ENCODE results near the gene EYA3.

The EYA3 gene

GRCh38 chr1:27967884-27968466 is 120.4 kb downstream of the EYA3 start:
- DNase-seq (ENCODE audit: low read depth) = no peak

- DNase-seq (ENCODE audit: low read depth) = no peak
These were observed 121.1 kb downstream of the EYA3 start for GRCh38 chr1:27967106-27967883.

- no peak for DNase-seq (ENCODE audit: low read depth)
These were observed 121.9 kb downstream of the EYA3 start for GRCh38 chr1:27966402-27967105.

GRCh38 chr1:27963393-27963792 is 125.0 kb downstream of the EYA3 start:
- DNase-seq (ENCODE audit: low read depth) = no peak

GRCh38 chr1:27961646-27962221 is 126.7 kb downstream of the EYA3 start:
- no peak for DNase-seq (ENCODE audit: low read depth)

- DNase-seq (ENCODE audit: low read depth) = no peak
These were observed 127.4 kb downstream of the EYA3 start for GRCh38 chr1:27960762-27961645.

GRCh38 chr1:27959792-27960603 is 128.4 kb downstream of the EYA3 start, which contains the start of gene XKR8:
Gene XKR8, plus strand, starts transcription at chr1:27959973. Its CDS starts 97 bp downstream, at chr1:27960070.
- peak; percentile 84 for DNase-seq (ENCODE audit: low read depth)

- no peak for DNase-seq (ENCODE audit: low read depth)
These were observed 129.9 kb downstream of the EYA3 start for GRCh38 chr1:27958513-27958912.

GRCh38 chr1:27957655-27958054 is 130.8 kb downstream of the EYA3 start:
- no peak for DNase-seq (ENCODE audit: low read depth)

GRCh38 chr1:27956761-27957160 is 131.6 kb downstream of the EYA3 start:
- DNase-seq (ENCODE audit: low read depth) = no peak

- no peak for DNase-seq (ENCODE audit: low read depth)
These were observed 133.3 kb downstream of the EYA3 start for GRCh38 chr1:27955076-27955475.

GRCh38 chr1:27954186-27954585 is 134.2 kb downstream of the EYA3 start:
- no peak for DNase-seq (ENCODE audit: low read depth)

GRCh38 chr1:27952147-27952546 is 136.3 kb downstream of the EYA3 start:
- DNase-seq (ENCODE audit: low read depth) = no peak

- DNase-seq (ENCODE audit: low read depth) = no peak
These were observed 137.0 kb downstream of the EYA3 start for GRCh38 chr1:27951396-27951795.

- no peak for DNase-seq (ENCODE audit: low read depth)
These were observed 139.4 kb downstream of the EYA3 start for GRCh38 chr1:27949027-27949426.

- no peak for DNase-seq (ENCODE audit: low read depth)
These were observed 143.4 kb downstream of the EYA3 start for GRCh38 chr1:27945020-27945419.

GRCh38 chr1:27941671-27942540 is 146.5 kb downstream of the EYA3 start:
- DNase-seq (ENCODE audit: low read depth) = no peak

- DNase-seq (ENCODE audit: low read depth) = no peak
These were observed 147.4 kb downstream of the EYA3 start for GRCh38 chr1:27940870-27941560.

GRCh38 chr1:27940297-27940696 is 148.1 kb downstream of the EYA3 start:
- DNase-seq (ENCODE audit: low read depth) = peak; percentile 61

All from activated T-cell treated with anti-CD3 and anti-CD28 coated beads for 48 hours (primary cell).